AG04449 (cell line): ENCODE measurements around the gene RGS16.

Source experiments
- CTCF ChIA-PET: fragments of 350-600 bp; formaldehyde crosslinking; extraction: SDS; loops from one replicate; lab custom pipeline; 2021; ENCODE audit warnings: antibody characterized with exemption; lab: Yijun Ruan, JAX
- POLR2A ChIA-PET: fragments of 400-600, 350-600 bp; formaldehyde crosslinking; extraction: SDS; loops from one replicate; lab custom pipeline; 2020; ENCODE audit warnings: antibody characterized with exemption, inconsistent platforms; lab: Yijun Ruan, JAX
- DNase-seq: peaks from one replicate; pipeline ENCODE4 v3.0.0-alpha.2; 2010; ENCODE audit warnings: low read depth, low spot score
- H3K4me3 ChIP-seq: 2 replicates; pipeline ENCODE4 v1.5.1; 2011; ENCODE audit warnings: low read depth, mild to moderate bottlenecking, control low read depth, low read length
- TF ChIP-seq, protein P1 (sequence below): IDR thresholded peaks from one replicate; pipeline ENCODE4 v1.5.1; 2011; ENCODE audit warnings: mild to moderate bottlenecking, moderate library complexity, low read length, control low read depth, inconsistent platforms; ENCODE audit not compliant: insufficient read depth; ENCODE audit errors: missing control alignments

RGS16 gene

DNA sequence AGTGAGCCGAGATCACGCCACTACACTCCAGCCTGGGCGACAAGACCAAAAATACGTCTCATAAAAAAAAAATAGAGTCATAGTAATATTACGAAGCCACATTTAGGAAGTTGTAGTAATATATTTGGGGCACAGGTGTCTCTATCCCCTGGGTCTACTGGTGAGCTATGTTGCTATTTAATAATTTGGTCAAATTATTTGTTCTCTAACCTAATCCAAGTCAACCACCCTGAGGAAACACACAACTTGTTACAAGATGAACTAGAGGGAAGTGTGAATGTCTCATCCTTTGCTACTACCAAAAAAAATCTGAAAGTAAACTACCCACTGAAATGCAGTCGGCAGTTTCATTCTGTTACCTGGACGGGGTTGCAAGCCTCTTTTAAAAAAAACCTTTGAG, 44.9 kb upstream of the RGS16 start:
- TF ChIP-seq, protein P1, sequence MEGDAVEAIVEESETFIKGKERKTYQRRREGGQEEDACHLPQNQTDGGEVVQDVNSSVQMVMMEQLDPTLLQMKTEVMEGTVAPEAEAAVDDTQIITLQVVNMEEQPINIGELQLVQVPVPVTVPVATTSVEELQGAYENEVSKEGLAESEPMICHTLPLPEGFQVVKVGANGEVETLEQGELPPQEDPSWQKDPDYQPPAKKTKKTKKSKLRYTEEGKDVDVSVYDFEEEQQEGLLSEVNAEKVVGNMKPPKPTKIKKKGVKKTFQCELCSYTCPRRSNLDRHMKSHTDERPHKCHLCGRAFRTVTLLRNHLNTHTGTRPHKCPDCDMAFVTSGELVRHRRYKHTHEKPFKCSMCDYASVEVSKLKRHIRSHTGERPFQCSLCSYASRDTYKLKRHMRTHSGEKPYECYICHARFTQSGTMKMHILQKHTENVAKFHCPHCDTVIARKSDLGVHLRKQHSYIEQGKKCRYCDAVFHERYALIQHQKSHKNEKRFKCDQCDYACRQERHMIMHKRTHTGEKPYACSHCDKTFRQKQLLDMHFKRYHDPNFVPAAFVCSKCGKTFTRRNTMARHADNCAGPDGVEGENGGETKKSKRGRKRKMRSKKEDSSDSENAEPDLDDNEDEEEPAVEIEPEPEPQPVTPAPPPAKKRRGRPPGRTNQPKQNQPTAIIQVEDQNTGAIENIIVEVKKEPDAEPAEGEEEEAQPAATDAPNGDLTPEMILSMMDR, result no peak
- no peak for DNase-seq
- ChIA-PET POLR2A (no interaction called here), CTCF (interaction anchor here (1.8 kb wide), 1 partner anchor 12 kb away, joined by 4 read pairs; no protein-coding TSS in a partner anchor)
- no peak overlapping the region for H3K4me3 ChIP-seq

DNA sequence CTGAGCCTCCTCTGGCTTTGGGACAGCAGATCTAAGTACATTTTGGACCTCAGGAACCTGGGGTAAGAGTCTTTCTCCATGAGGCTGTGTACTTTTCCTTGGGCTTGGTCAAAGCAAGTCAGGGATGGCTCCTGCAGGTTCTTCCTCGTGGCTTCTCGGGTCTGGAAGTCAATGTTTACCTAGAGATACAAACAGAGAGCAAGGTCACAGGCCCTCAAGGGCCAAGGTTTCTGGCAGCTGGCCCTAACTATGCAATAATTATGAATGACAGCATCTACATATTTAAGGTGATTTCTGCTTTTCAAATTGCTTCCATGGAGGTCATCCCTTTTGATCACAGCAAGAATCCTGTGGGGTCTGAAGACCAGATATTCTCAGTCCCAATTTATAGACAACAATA, 42.5 kb upstream of the RGS16 start:
- DNase-seq, result no peak
- ChIA-PET POLR2A (no interaction called here), CTCF (no interaction called here)
- TF ChIP-seq, protein P1, result no peak
- H3K4me3 ChIP-seq, result no peak overlapping the region

DNA sequence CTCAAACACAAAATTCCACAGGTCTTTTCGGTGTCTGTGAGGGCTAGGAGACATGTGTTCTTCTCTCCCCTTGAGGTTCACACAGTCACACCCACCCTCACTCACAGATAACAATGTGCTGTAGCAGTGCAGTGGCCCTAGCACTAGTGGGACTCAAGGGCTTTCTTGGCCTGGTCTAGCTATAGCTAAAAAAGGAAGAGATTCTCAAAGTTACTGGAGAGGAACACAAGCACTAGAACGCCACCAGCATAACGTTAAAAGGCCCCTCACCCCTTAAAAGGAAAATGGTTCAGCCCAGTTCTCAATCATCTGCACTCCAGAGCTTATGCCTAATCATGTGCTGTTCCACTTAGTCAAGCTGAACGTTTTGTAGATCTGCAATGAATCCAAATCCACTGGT, 40.7 kb upstream of the RGS16 start:
- no peak for DNase-seq
- CTCF ChIA-PET, result interaction anchor here (1.6 kb wide), 1 partner anchor 44 kb away, joined by 5 read pairs; no protein-coding TSS in a partner anchor
- TF ChIP-seq, protein P1, result no peak
- H3K4me3 ChIP-seq, result no peak overlapping the region
- POLR2A ChIA-PET, result no interaction called here

DNA sequence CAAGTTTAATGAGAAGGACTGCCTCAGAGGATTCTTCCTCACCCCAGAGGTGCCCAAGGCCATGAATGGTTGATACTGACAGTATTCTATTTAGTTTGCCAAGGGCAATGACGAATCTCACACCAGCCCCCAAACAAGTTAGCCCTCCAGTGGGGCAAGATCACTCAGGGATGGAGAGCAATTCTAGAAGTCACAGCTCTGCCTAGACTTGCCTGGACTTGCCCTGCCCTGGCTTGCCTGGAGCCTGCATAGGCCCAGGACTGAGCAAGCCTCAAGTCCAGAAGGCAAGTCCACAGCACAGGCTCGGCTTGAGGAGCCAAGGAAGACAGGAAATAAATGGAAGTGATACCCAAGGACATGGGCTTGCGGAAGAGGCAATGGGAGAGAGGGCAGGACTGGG, 39.5 kb upstream of the RGS16 start:
- POLR2A ChIA-PET, result no interaction called here
- CTCF ChIA-PET, result interaction anchor here (1.6 kb wide), 1 partner anchor 42 kb away, joined by 5 read pairs; no protein-coding TSS in a partner anchor

DNA sequence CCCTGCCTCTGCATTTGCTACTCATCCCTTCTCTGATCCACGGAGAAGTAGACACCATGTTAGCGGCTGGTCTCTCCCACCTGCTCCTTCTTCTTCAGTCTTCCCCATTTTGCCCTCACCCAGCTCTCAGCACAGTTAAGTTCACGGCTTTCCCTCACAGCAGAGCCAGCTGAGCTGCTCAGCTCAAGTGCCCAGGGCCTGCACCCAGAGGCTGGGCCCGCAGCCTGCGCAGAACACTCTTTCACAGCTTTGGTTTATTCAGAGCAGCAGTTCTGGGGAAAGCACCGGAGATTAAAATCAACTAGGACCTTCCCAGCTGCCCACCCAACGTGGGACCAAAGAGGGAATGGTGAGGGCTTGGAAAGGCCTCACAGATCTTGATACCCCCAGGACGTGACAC, 38.3 kb upstream of the RGS16 start:
- POLR2A ChIA-PET, result interaction anchor here (0.6 kb wide), 1 partner anchor 672 kb away, joined by 3 read pairs; no protein-coding TSS in a partner anchor
- H3K4me3 ChIP-seq, result no peak overlapping the region
- CTCF ChIA-PET, result no interaction called here
- no peak for DNase-seq
- TF ChIP-seq, protein P1, result no peak

More for the DNA sequence above, 39.5 kb upstream of the RGS16 start:
- H3K4me3 ChIP-seq, result no peak overlapping the region
- DNase-seq, result no peak
- TF ChIP-seq, protein P1, result no peak

DNA sequence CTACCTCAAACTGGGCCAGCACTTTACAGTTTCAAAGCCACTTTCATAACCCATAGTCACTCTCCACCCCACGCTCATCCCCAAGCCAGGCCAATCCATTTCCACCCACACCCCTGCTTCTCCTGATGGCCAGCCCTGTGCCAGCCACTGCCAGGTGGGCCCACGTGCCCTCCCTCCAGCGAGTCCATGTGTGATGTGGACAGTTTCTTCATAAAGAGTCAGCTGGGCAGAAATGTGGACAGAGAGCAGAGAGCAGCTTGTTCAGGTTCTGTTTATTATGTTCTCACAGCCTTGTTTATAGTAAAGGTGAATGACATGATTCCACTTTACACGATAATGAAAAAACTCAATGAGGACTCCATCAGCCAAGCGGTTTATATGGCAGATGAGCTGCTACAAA, 37.4 kb upstream of the RGS16 start:
- ChIA-PET POLR2A (no interaction called here), CTCF (no interaction called here)
- H3K4me3 ChIP-seq, result no peak overlapping the region
- TF ChIP-seq, protein P1, result no peak
- no peak for DNase-seq
